ENCODE data around the gene MYO7B.
"Not testable (repeated sequence)": the region's sequence is repeated elsewhere in the genome, so short reads cannot be mapped to it uniquely, and the experiment has no call there.

MYO7B gene

GRCh38 chr2:127542231-127542630 is 6.7 kb downstream of the MYO7B start:
- H3K27me3 ChIP-seq (ENCODE audit: control insufficient read depth, insufficient read depth, low read length), result no peaks in the 10 kb centered on the region
- H2AFZ ChIP-seq, result no peak overlapping the region
- H3K9me3 ChIP-seq (ENCODE audit: control insufficient read depth, low read length), result no peaks in the 10 kb centered on the region
- H3K4me1 ChIP-seq, result no peaks in the 10 kb centered on the region
- H3K4me2 ChIP-seq (ENCODE audit: low read length), result no peak overlapping the region
- H3K27ac ChIP-seq, result no peak overlapping the region
- H3K79me2 ChIP-seq, result no peaks in the 10 kb centered on the region
- H3K9ac ChIP-seq, result no peak overlapping the region
- no peak for TF ChIP-seq CTCF (IDR thresholded peaks at IDR 0.05)
- no peaks in the 10 kb centered on the region for H3K36me3 ChIP-seq (ENCODE audit: control insufficient read depth, insufficient read depth, low read length)
- no peak overlapping the region for H3K4me3 ChIP-seq (ENCODE audit: low read depth, low read length)

GRCh38 chr2:127543013-127543501 is 7.6 kb downstream of the MYO7B start:
- not testable (repeated sequence) for H3K4me2 ChIP-seq (ENCODE audit: low read length); H3K79me2 ChIP-seq; H3K36me3 ChIP-seq (ENCODE audit: control insufficient read depth, insufficient read depth, low read length); H2AFZ ChIP-seq; H3K9ac ChIP-seq; H3K9me3 ChIP-seq (ENCODE audit: control insufficient read depth, low read length); H3K27me3 ChIP-seq (ENCODE audit: control insufficient read depth, insufficient read depth, low read length); H3K4me1 ChIP-seq; H3K4me3 ChIP-seq (ENCODE audit: low read depth, low read length); H3K27ac ChIP-seq

- Histone ChIP-seq H3K4me1 (no peaks in the 10 kb centered on the region), H3K27ac (no peak overlapping the region), H2AFZ (no peak overlapping the region), H3K9ac (no peak overlapping the region), H3K4me2 (ENCODE audit: low read length) (no peak overlapping the region), H3K4me3 (ENCODE audit: low read depth, low read length) (no peak overlapping the region), H3K36me3 (ENCODE audit: control insufficient read depth, insufficient read depth, low read length) (no peaks in the 10 kb centered on the region), H3K9me3 (ENCODE audit: control insufficient read depth, low read length) (no peaks in the 10 kb centered on the region), H3K79me2 (no peaks in the 10 kb centered on the region), H3K27me3 (ENCODE audit: control insufficient read depth, insufficient read depth, low read length) (no peaks in the 10 kb centered on the region)
- TF ChIP-seq CTCF (IDR thresholded peaks at IDR 0.05), result no peak
Observed at GRCh38 chr2:127545189-127545588, 9.7 kb downstream of the MYO7B start.

- Histone ChIP-seq H3K4me2 (ENCODE audit: low read length) (no peak overlapping the region), H3K27me3 (ENCODE audit: control insufficient read depth, insufficient read depth, low read length) (no peaks in the 10 kb centered on the region), H3K9ac (no peak overlapping the region), H3K27ac (no peak overlapping the region), H3K9me3 (ENCODE audit: control insufficient read depth, low read length) (no peaks in the 10 kb centered on the region), H3K4me3 (ENCODE audit: low read depth, low read length) (no peak overlapping the region), H3K4me1 (no peaks in the 10 kb centered on the region), H3K79me2 (no peaks in the 10 kb centered on the region), H3K36me3 (ENCODE audit: control insufficient read depth, insufficient read depth, low read length) (no peaks in the 10 kb centered on the region), H2AFZ (no peak overlapping the region)
- TF ChIP-seq CTCF (IDR thresholded peaks at IDR 0.05), result no peak
Observed at GRCh38 chr2:127545796-127546195, 10.3 kb downstream of the MYO7B start.

GRCh38 chr2:127546797-127547196 is 11.3 kb downstream of the MYO7B start:
- Histone ChIP-seq H3K9ac (no peak overlapping the region), H3K4me2 (ENCODE audit: low read length) (no peak overlapping the region), H2AFZ (no peak overlapping the region), H3K27ac (no peak overlapping the region), H3K4me1 (no peaks in the 10 kb centered on the region), H3K79me2 (no peaks in the 10 kb centered on the region), H3K4me3 (ENCODE audit: low read depth, low read length) (no peak overlapping the region), H3K9me3 (ENCODE audit: control insufficient read depth, low read length) (no peaks in the 10 kb centered on the region), H3K27me3 (ENCODE audit: control insufficient read depth, insufficient read depth, low read length) (no peaks in the 10 kb centered on the region), H3K36me3 (ENCODE audit: control insufficient read depth, insufficient read depth, low read length) (no peaks in the 10 kb centered on the region)
- no peak for TF ChIP-seq CTCF (IDR thresholded peaks at IDR 0.05)

All from parathyroid adenoma (tissue), 2 donors.